Measurements from ENCODE around the gene GPANK1.

GPANK1 gene

GRCh38 chr6:31690231-31691077, 25.7 kb upstream of the GPANK1 start:
- TF ChIP-seq POLR2A (IDR thresholded peaks at IDR 0.05; ENCODE audit: low read depth, low read length) (no peak), POLR2AphosphoS5 (IDR thresholded peaks at IDR 0.05; ENCODE audit: low read depth, low read length) (no peak), TAF1 (IDR thresholded peaks at IDR 0.05; ENCODE audit: borderline replicate concordance, low read depth, low read length) (no peak)
- FAIRE-seq, result no peak
- no peak for DNase-seq (ENCODE audit: insufficient read length)

- no peak for TF ChIP-seq POLR2A (IDR thresholded peaks at IDR 0.05; ENCODE audit: low read depth, low read length)
- TF ChIP-seq POLR2AphosphoS5 (IDR thresholded peaks at IDR 0.05; ENCODE audit: low read depth, low read length), result no peak
- TF ChIP-seq TAF1 (IDR thresholded peaks at IDR 0.05; ENCODE audit: borderline replicate concordance, low read depth, low read length), result no peak
- FAIRE-seq (no peak), DNase-seq (ENCODE audit: insufficient read length) (no peak)
Measured at GRCh38 chr6:31689249-31690110, 24.7 kb upstream of the GPANK1 start.

- no peak for TF ChIP-seq POLR2A (IDR thresholded peaks at IDR 0.05; ENCODE audit: low read depth, low read length)
- no peak for TF ChIP-seq TAF1 (IDR thresholded peaks at IDR 0.05; ENCODE audit: borderline replicate concordance, low read depth, low read length)
- no peak for TF ChIP-seq POLR2AphosphoS5 (IDR thresholded peaks at IDR 0.05; ENCODE audit: low read depth, low read length)
- DNase-seq (ENCODE audit: insufficient read length) (no peak), FAIRE-seq (no peak)
Measured at GRCh38 chr6:31687860-31688693, 23.3 kb upstream of the GPANK1 start.

- TF ChIP-seq POLR2A (IDR thresholded peaks at IDR 0.05; ENCODE audit: low read depth, low read length) (no peak), TAF1 (IDR thresholded peaks at IDR 0.05; ENCODE audit: borderline replicate concordance, low read depth, low read length) (no peak), POLR2AphosphoS5 (IDR thresholded peaks at IDR 0.05; ENCODE audit: low read depth, low read length) (no peak)
- FAIRE-seq, result no peak
Measured at GRCh38 chr6:31687321-31687720, 22.5 kb upstream of the GPANK1 start.

GRCh38 chr6:31686483-31686882, 21.7 kb upstream of the GPANK1 start:
- FAIRE-seq (no peak), DNase-seq (ENCODE audit: insufficient read length) (no peak)
- TF ChIP-seq POLR2A (IDR thresholded peaks at IDR 0.05; ENCODE audit: low read depth, low read length), result no peak
- TF ChIP-seq TAF1 (IDR thresholded peaks at IDR 0.05; ENCODE audit: borderline replicate concordance, low read depth, low read length), result no peak
- TF ChIP-seq POLR2AphosphoS5 (IDR thresholded peaks at IDR 0.05; ENCODE audit: low read depth, low read length), result no peak

More at GRCh38 chr6:31687321-31687720, 22.5 kb upstream of the GPANK1 start:
- DNase-seq (ENCODE audit: insufficient read length), result no peak

GRCh38 chr6:31683591-31683990, 18.8 kb upstream of the GPANK1 start:
- DNase-seq (ENCODE audit: insufficient read length) (no peak), FAIRE-seq (no peak)
- TF ChIP-seq POLR2A (IDR thresholded peaks at IDR 0.05; ENCODE audit: low read depth, low read length) (no peak), TAF1 (IDR thresholded peaks at IDR 0.05; ENCODE audit: borderline replicate concordance, low read depth, low read length) (no peak), POLR2AphosphoS5 (IDR thresholded peaks at IDR 0.05; ENCODE audit: low read depth, low read length) (no peak)

- peak; percentile 71 for DNase-seq (ENCODE audit: insufficient read length)
- no peak for FAIRE-seq
- TF ChIP-seq POLR2A (IDR thresholded peaks at IDR 0.05; ENCODE audit: low read depth, low read length), result no peak
- no peak for TF ChIP-seq TAF1 (IDR thresholded peaks at IDR 0.05; ENCODE audit: borderline replicate concordance, low read depth, low read length)
- no peak for TF ChIP-seq POLR2AphosphoS5 (IDR thresholded peaks at IDR 0.05; ENCODE audit: low read depth, low read length)
Measured at GRCh38 chr6:31681135-31681671, 16.4 kb upstream of the GPANK1 start.

- DNase-seq (ENCODE audit: insufficient read length) (peak; percentile 52), FAIRE-seq (peak; percentile 90)
- TF ChIP-seq POLR2A (IDR thresholded peaks at IDR 0.05; ENCODE audit: low read depth, low read length), result no peak
- TF ChIP-seq TAF1 (IDR thresholded peaks at IDR 0.05; ENCODE audit: borderline replicate concordance, low read depth, low read length), result peak; percentile 8; the same call in 1 of the 2 replicates
Measured at GRCh38 chr6:31680226-31681134, 15.7 kb upstream of the GPANK1 start, which contains the start of gene LY6G5C. LY6G5C (minus strand) TSS chr6:31681067; CDS start chr6:31680373, 694 bp downstream.

GRCh38 chr6:31677955-31678354, 13.2 kb upstream of the GPANK1 start:
- no peak for TF ChIP-seq TAF1 (IDR thresholded peaks at IDR 0.05; ENCODE audit: borderline replicate concordance, low read depth, low read length)
- TF ChIP-seq POLR2A (IDR thresholded peaks at IDR 0.05; ENCODE audit: low read depth, low read length), result no peak
- no peak for TF ChIP-seq POLR2AphosphoS5 (IDR thresholded peaks at IDR 0.05; ENCODE audit: low read depth, low read length)

GRCh38 chr6:31676904-31677303, 12.1 kb upstream of the GPANK1 start:
- no peak for FAIRE-seq
- no peak for DNase-seq (ENCODE audit: insufficient read length)
- no peak for TF ChIP-seq POLR2A (IDR thresholded peaks at IDR 0.05; ENCODE audit: low read depth, low read length)
- TF ChIP-seq TAF1 (IDR thresholded peaks at IDR 0.05; ENCODE audit: borderline replicate concordance, low read depth, low read length), result no peak
- TF ChIP-seq POLR2AphosphoS5 (IDR thresholded peaks at IDR 0.05; ENCODE audit: low read depth, low read length), result no peak

More at GRCh38 chr6:31677955-31678354, 13.2 kb upstream of the GPANK1 start:
- FAIRE-seq (no peak), DNase-seq (ENCODE audit: insufficient read length) (no peak)
